T47D (cell line): ENCODE measurements around the gene PKP4.

Source experiments
- DNase-seq, 2 experiments: peaks; one replicate each; pipeline versions ENCODE4 v3.0.0 to v3.0.0-alpha.2; 2011 to 2012; ENCODE audit warnings: low read depth in 1 of 2, low spot score in 1 of 2
- JUND ChIP-seq: IDR thresholded peaks from 2 replicates; pipeline ENCODE4 v1.6.1; 2012; ENCODE audit warnings: low read depth
- in situ Hi-C: cut with HindIII; loops from 2 replicates; pipeline ENCODE4 v1.10.0; 2016; ENCODE audit warnings: low sequenced_read_pairs, low pct_unique_long_range_greater_than_20kb

The PKP4 gene

GRCh38 chr2:158575051-158575635 is 118.4 kb downstream of the PKP4 start:
- DNase-seq, result peak in 1 of 2 experiments; percentile 17
- no peak for TF ChIP-seq JUND
- in situ Hi-C loops, result no loop called here

GRCh38 chr2:158577141-158577540 is 120.4 kb downstream of the PKP4 start:
- in situ Hi-C loops, result no loop called here
- DNase-seq, result no peak
- TF ChIP-seq JUND, result no peak

- in situ Hi-C loops, result no loop called here
- no peak for TF ChIP-seq JUND
- DNase-seq, result no peak
Measured at GRCh38 chr2:158578703-158579330, 122.1 kb downstream of the PKP4 start.

- no peak for TF ChIP-seq JUND
- in situ Hi-C loops, result no loop called here
- DNase-seq, result no peak
Measured at GRCh38 chr2:158579928-158580327, 123.2 kb downstream of the PKP4 start.

GRCh38 chr2:158580760-158581159 is 124.0 kb downstream of the PKP4 start:
- in situ Hi-C loops, result no loop called here
- peak in 1 of 2 experiments; percentile 75 for DNase-seq
- TF ChIP-seq JUND, result no peak

GRCh38 chr2:158582670-158583069 is 125.9 kb downstream of the PKP4 start:
- in situ Hi-C loops, result no loop called here
- DNase-seq, result no peak
- TF ChIP-seq JUND, result no peak

- DNase-seq, result no peak
- TF ChIP-seq JUND, result no peak
- in situ Hi-C loops, result no loop called here
Measured at GRCh38 chr2:158583923-158584322, 127.2 kb downstream of the PKP4 start.

GRCh38 chr2:158586491-158586890 is 129.7 kb downstream of the PKP4 start:
- in situ Hi-C loops, result no loop called here
- no peak for DNase-seq
- no peak for TF ChIP-seq JUND

- no peak for DNase-seq
- TF ChIP-seq JUND, result no peak
- in situ Hi-C loops, result no loop called here
Measured at GRCh38 chr2:158589303-158589702, 132.6 kb downstream of the PKP4 start.

GRCh38 chr2:158598862-158599517 is 142.2 kb downstream of the PKP4 start:
- peak in 1 of 2 experiments; percentile 3 for DNase-seq
- in situ Hi-C loops, result no loop called here
- TF ChIP-seq JUND, result no peak

- in situ Hi-C loops, result no loop called here
- DNase-seq, result no peak
- no peak for TF ChIP-seq JUND
Measured at GRCh38 chr2:158599609-158600008, 142.9 kb downstream of the PKP4 start.

GRCh38 chr2:158600155-158600802 is 143.5 kb downstream of the PKP4 start:
- no peak for TF ChIP-seq JUND
- in situ Hi-C loops, result no loop called here

GRCh38 chr2:158602027-158602426 is 145.3 kb downstream of the PKP4 start:
- no peak for TF ChIP-seq JUND
- no peak for DNase-seq
- in situ Hi-C loops, result no loop called here

More at GRCh38 chr2:158600155-158600802, 143.5 kb downstream of the PKP4 start:
- no peak for DNase-seq
